ENCODE results near the gene OR6B3.

The OR6B3 gene

DNA sequence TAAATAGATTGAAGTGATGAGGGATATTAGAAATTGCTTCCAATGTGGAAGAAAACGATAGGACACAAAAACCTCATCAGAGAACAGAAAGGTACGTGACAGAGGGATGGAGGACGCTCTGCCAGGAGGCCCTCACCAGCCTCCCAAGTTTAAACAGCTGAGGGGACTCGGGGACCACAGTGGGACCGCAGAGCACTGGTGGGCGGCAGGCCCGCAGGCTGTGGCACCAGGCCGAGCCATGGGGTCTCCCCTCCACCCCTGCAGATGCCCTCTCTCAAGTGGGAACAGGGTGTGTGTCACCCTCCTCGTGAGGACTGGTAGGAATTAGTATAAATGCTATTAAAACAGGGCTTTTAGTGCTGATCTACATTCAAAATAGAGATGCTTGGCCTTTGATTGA, 39.0 kb downstream of the OR6B3 start:
- no peak overlapping the region for H3K4me3 ChIP-seq (ENCODE audit: low read depth, low read length)
- TF ChIP-seq, protein P1, sequence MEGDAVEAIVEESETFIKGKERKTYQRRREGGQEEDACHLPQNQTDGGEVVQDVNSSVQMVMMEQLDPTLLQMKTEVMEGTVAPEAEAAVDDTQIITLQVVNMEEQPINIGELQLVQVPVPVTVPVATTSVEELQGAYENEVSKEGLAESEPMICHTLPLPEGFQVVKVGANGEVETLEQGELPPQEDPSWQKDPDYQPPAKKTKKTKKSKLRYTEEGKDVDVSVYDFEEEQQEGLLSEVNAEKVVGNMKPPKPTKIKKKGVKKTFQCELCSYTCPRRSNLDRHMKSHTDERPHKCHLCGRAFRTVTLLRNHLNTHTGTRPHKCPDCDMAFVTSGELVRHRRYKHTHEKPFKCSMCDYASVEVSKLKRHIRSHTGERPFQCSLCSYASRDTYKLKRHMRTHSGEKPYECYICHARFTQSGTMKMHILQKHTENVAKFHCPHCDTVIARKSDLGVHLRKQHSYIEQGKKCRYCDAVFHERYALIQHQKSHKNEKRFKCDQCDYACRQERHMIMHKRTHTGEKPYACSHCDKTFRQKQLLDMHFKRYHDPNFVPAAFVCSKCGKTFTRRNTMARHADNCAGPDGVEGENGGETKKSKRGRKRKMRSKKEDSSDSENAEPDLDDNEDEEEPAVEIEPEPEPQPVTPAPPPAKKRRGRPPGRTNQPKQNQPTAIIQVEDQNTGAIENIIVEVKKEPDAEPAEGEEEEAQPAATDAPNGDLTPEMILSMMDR (IDR thresholded peaks at IDR 0.05; ENCODE audit: borderline replicate concordance, insufficient read depth, low read depth, low read length), result no peak

DNA sequence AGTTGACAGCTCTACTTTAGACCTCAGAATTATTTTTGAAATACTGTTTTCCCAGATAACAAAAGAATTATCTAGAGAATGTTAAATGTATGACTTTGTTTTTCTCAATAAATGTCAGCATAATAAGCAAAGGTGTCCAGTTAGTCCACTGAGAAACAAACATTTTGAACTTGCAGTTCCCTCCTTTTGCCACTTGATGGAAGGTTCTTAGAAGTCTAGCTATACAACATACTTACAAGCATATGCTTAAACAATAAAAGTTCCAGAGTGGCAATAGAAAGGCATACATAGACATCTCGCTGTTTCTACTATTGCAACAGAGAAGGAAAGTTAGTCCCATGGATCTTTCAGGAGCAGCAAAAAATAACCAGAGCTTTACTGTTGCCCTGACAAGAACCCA, 40.0 kb downstream of the OR6B3 start:
- TF ChIP-seq, protein P1 (IDR thresholded peaks at IDR 0.05; ENCODE audit: borderline replicate concordance, insufficient read depth, low read depth, low read length), result no peak; the same call in 1 of the 2 replicates
- no peak overlapping the region for H3K4me3 ChIP-seq (ENCODE audit: low read depth, low read length)

DNA sequence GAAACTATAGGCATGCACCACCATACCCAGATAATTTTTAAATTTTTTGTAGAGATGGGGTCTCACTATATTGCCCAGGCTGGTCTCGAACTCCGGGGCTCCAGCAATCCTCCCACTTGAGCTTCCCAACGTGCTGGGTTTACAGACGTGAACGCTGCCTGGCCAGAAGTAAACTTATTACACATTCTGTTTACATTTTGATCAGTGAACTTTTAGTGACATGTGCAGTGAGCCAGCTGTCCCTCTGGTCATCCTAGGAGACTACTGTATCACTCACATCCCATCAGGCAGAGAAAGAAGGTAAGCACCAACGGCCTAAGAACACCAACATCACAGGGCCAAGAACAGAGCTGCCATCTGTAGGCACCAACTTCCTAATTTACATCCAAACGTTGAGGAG, 50.3 kb downstream of the OR6B3 start:
- H3K4me3 ChIP-seq (ENCODE audit: low read depth, low read length), result no peak overlapping the region
- TF ChIP-seq, protein P1 (IDR thresholded peaks at IDR 0.05; ENCODE audit: borderline replicate concordance, insufficient read depth, low read depth, low read length), result no peak

DNA sequence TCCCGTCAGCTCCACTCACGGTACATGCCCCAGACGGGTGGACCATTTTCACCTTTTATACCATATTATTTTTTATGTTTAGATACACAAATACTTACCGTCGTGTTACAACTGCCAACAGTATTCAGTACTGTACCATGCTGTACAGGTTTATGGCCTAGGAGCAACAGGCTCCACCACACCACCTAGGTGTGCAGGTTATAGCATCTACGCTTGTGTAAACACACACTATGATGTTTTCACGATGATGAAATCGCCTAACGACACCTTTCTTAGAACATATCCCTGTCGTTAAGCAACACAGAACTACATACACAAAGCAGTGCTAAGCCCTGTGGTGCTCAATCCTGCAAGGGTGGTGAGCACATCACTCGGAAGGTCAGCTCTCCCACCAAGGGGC, 52.6 kb downstream of the OR6B3 start:
- H3K4me3 ChIP-seq (ENCODE audit: low read depth, low read length), result no peak overlapping the region
- TF ChIP-seq, protein P1 (IDR thresholded peaks at IDR 0.05; ENCODE audit: borderline replicate concordance, insufficient read depth, low read depth, low read length), result no peak

DNA sequence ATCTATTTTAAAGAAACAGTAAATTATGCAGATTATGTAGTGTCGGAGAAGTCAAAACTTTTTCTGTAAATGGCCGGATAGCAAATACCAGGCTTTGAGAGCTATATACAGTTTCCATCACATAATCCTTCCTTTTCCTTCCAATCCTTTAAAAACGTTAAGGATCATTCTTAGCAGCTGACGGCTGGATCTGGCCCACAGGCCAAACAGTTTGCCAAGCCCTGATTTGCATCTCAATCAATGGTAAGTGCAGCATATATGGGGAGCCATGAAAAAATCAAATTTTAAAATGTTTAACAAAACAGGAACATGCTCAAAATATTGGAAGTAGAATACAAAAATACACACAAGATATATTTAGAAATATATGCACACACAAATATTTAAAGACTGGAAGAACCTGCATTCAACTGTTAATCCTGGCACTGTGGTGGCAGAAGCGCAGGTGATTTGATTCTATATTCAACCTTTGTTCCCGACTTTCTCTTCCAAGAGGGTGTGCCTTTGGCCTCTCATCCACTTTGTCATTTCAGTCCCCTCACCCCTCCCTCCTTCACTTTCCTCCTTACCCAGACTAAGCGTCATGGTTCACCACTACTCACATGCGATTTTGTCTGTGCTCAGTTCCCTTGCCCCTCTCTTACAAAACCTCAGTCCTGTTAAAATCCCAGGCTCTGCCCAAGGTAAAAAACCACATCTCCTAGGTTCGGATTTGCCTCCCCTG, 55.5 kb downstream of the OR6B3 start:
- TF ChIP-seq, protein P1 (IDR thresholded peaks at IDR 0.05; ENCODE audit: borderline replicate concordance, insufficient read depth, low read depth, low read length), result no peak
- H3K4me3 ChIP-seq (ENCODE audit: low read depth, low read length), result no peak overlapping the region
